Neural cell (in vitro differentiated cells): ENCODE data around the gene PRKG1.

Experiments used
- RAD21 ChIP-seq: fragments of 450-650 bp; conservative IDR thresholded peaks from 2 replicates; pipeline ENCODE4 v1.6.1; 2014; ENCODE audit warnings: antibody characterized with exemption, mild to moderate bottlenecking, moderate library complexity
- TAF1 ChIP-seq: IDR thresholded peaks from 2 replicates; pipeline ENCODE4 v1.6.1; 2012; ENCODE audit warnings: low read depth
- TF ChIP-seq, protein P1 (sequence below): fragments of 450-650 bp; IDR thresholded peaks from 2 replicates; pipeline ENCODE4 v1.5.1; 2014; ENCODE audit warnings: antibody characterized with exemption, mild to moderate bottlenecking, moderate library complexity; ENCODE audit not compliant: poor library complexity, severe bottlenecking

DNA sequence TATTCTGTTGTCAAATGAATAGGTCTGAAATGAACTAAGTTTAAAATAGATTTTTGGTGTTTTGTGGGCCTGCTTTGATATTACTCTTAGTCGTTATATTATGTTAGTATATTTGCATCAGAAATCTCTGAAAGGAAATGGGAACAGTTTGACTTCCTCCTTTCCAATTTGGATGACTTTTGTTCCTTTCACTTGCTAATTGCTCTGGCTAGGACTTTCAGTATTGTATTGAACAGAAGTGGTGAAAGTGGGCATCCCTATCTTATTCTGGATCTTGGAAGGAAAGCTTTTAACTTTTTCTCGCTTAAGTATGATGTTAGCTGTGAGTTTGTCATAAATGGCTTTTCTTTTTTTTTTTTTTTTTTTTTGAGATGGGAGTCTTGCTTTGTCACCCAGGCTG is 966.2 kb downstream of the PRKG1 start:
- TF ChIP-seq, protein P1, sequence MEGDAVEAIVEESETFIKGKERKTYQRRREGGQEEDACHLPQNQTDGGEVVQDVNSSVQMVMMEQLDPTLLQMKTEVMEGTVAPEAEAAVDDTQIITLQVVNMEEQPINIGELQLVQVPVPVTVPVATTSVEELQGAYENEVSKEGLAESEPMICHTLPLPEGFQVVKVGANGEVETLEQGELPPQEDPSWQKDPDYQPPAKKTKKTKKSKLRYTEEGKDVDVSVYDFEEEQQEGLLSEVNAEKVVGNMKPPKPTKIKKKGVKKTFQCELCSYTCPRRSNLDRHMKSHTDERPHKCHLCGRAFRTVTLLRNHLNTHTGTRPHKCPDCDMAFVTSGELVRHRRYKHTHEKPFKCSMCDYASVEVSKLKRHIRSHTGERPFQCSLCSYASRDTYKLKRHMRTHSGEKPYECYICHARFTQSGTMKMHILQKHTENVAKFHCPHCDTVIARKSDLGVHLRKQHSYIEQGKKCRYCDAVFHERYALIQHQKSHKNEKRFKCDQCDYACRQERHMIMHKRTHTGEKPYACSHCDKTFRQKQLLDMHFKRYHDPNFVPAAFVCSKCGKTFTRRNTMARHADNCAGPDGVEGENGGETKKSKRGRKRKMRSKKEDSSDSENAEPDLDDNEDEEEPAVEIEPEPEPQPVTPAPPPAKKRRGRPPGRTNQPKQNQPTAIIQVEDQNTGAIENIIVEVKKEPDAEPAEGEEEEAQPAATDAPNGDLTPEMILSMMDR, result no peak
- no peak for TF ChIP-seq TAF1
- no peak for TF ChIP-seq RAD21
